Right ventricle myocardium inferior (tissue), 1 donor: ENCODE measurements around the gene WWP2. TPM values are rescaled to one million over a fixed set of nuclear protein-coding genes. Genes with fewer than 3 reads are reported as not detected.
"Not testable (repeated sequence)": the region's sequence is repeated elsewhere in the genome, so short reads cannot be mapped to it uniquely, and the experiment has no call there.

Experiments
- ATAC-seq: fragments of 200-7000 bp; cut with Tn5 transposase; one replicate; pipeline ENCODE4 v1.9.1; 2020; ENCODE audit warnings: mild to moderate bottlenecking, moderate library complexity
- DNase-seq: peaks from one replicate; pipeline ENCODE4 v3.0.0; 2021; ENCODE audit errors: missing footprints
- intact Hi-C: fragments of 100-400 bp; cut with DNase I; formaldehyde crosslinking; loops from one replicate; pipeline ENCODE4 v1.11.0; 2022
- total RNA-seq: library from RNA; stranded (reverse); fragmentation: NEBNext Ultra II Directional; extraction: Animal tissue kit (Norgen Biotek cat#: 25700); gene quantifications from one replicate; pipeline ENCODE4 v1.2.1, GENCODE V29; 2021
- donor health status: DM: no; HTN: yes; CAD: no; lungs with severe emphysema.

Gene WWP2
- total RNA-seq, 1 donor from 2014 or later, result 24.8 TPM

GRCh38 chr16:69781118-69781517, 19.0 kb downstream of the WWP2 start:
- intact Hi-C loops, result no loop called here
- no peak for ATAC-seq

GRCh38 chr16:69784586-69784985, 22.5 kb downstream of the WWP2 start:
- ATAC-seq (no peak), DNase-seq (no peak)
- intact Hi-C loops, result no loop called here

More at GRCh38 chr16:69781118-69781517, 19.0 kb downstream of the WWP2 start:
- DNase-seq, result no peak

GRCh38 chr16:69787883-69788282, 25.8 kb downstream of the WWP2 start:
- no peak for ATAC-seq
- DNase-seq, result no peak
- intact Hi-C loops, result no loop called here

GRCh38 chr16:69791391-69791847, 29.3 kb downstream of the WWP2 start:
- DNase-seq, intact Hi-C loops, ATAC-seq: not testable (repeated sequence)

GRCh38 chr16:69793526-69793925, 31.4 kb downstream of the WWP2 start:
- DNase-seq, result no peak
- ATAC-seq, result no peak
- intact Hi-C loops, result no loop called here

- intact Hi-C loops, result no loop called here
- DNase-seq (no peak), ATAC-seq (no peak)
These were observed 32.4 kb downstream of the WWP2 start for GRCh38 chr16:69794486-69794885.

GRCh38 chr16:69796285-69797118, 34.4 kb downstream of the WWP2 start:
- intact Hi-C loops, result loop anchor here (1.0 to 2.0 kb wide), 2 partner anchors 64 to 134 kb away; no protein-coding TSS in a partner anchor
- ATAC-seq (peak; percentile 61), DNase-seq (no peak)

GRCh38 chr16:69798466-69798865, 36.3 kb downstream of the WWP2 start:
- DNase-seq (no peak), ATAC-seq (no peak)
- intact Hi-C loops, result no loop called here

- intact Hi-C loops, result no loop called here
- DNase-seq (no peak), ATAC-seq (no peak)
These were observed 37.5 kb downstream of the WWP2 start for GRCh38 chr16:69799611-69800031.

- ATAC-seq (no peak), DNase-seq (no peak)
- intact Hi-C loops, result no loop called here
These were observed 42.2 kb downstream of the WWP2 start for GRCh38 chr16:69804297-69804696.

- ATAC-seq, DNase-seq, intact Hi-C loops: not testable (repeated sequence)
These were observed 44.6 kb downstream of the WWP2 start for GRCh38 chr16:69806776-69807175.

GRCh38 chr16:69812688-69813014, 50.5 kb downstream of the WWP2 start:
- ATAC-seq (no peak), DNase-seq (no peak)
- intact Hi-C loops, result no loop called here

GRCh38 chr16:69814078-69814477, 51.9 kb downstream of the WWP2 start:
- DNase-seq (no peak), ATAC-seq (no peak)
- intact Hi-C loops, result no loop called here

- ATAC-seq (no peak), DNase-seq (no peak)
- intact Hi-C loops, result no loop called here
These were observed 52.4 kb downstream of the WWP2 start for GRCh38 chr16:69814561-69814960.

GRCh38 chr16:69815216-69815883, 53.2 kb downstream of the WWP2 start:
- DNase-seq, intact Hi-C loops, ATAC-seq: not testable (repeated sequence)

GRCh38 chr16:69816996-69817395, 54.9 kb downstream of the WWP2 start:
- DNase-seq (no peak), ATAC-seq (no peak)
- intact Hi-C loops, result no loop called here

GRCh38 chr16:69818891-69819545, 56.9 kb downstream of the WWP2 start:
- intact Hi-C loops, result no loop called here
- no peak for ATAC-seq
- no peak for DNase-seq

GRCh38 chr16:69820926-69821541, 58.9 kb downstream of the WWP2 start:
- no peak for ATAC-seq
- intact Hi-C loops, result no loop called here

GRCh38 chr16:69821844-69822173, 59.7 kb downstream of the WWP2 start:
- ATAC-seq, result no peak
- intact Hi-C loops, result no loop called here
- DNase-seq, result no peak

More at GRCh38 chr16:69820926-69821541, 58.9 kb downstream of the WWP2 start:
- no peak for DNase-seq
